Activated T-cell treated with anti-CD3 and anti-CD28 coated beads for 24 hours (primary cell): Measurements from ENCODE around the gene GINS2.

Experiments
- DNase-seq: peaks from one replicate; pipeline ENCODE4 v3.0.0-alpha.2; 2020; ENCODE audit warnings: low read depth

Gene GINS2

DNA sequence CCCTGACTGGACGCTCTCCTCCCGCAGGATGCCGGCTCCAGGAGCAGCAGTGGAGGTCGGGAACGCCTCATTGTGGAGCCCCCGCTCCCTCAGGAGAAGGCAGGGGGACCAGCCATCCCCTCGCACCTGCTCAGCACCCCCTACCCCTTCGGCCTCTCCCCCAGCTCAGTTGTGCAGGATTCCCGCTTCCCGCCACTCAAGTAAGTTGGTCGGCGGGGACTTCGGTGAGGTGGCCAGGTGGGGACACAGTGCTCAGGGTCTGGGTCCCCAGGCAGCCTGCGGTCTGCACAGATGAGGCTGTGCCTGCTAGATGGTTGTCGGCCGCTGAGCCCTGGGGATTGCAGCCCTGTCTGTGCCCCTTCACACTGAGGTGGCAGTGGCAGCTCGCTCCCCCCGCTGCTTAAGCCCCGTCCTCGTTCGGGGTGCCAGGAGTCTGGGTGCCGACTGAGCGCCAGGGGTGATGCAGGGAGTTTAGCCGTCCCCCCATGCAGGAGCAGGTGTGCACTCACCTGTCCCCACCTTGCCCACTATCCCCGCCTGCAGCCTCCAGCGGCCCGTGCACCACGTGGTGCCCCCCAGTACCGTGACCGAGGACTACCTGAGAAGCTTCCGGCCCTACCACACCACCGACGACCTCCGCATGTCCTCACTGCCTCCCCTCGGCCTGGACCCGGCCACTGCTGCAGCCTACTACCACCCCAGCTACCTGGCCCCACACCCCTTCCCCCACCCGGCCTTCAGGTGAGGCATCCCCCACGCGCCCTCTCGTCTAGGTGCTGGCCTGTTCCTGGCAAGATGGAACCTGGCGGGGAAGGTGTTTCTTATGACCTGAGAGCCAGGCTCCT, 34.3 kb downstream of the GINS2 start:
- DNase-seq: no peak

DNA sequence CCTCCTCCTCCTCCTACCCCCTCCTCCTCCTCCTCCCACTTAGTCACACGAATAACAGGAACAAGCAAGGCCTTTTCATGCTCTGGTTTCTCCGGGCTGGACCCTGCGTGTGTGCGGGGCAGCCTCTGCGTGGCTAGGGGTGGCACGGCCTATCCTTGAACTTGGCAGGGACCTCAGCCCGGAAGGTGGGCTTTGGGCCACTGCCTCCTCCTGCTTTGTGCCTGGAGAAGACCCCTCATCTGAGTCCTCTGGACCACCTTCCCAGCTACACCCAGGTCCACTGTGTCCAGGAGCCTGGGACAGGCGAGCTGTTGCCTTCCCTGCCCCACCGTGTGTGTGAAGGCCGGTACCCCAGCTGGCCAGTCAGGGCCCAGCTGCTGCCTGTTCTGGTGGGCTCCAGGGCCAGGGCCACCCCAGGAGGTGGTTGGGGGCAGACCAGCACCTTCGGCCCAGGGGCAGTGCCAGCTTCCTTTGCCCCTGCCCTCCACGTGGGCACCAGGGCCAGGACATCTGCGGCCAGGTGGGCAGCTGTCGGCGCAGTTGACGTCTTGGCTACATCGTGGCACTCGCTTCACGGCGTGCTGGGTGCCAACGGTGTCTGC, 35.4 kb downstream of the GINS2 start:
- DNase-seq: no peak

DNA sequence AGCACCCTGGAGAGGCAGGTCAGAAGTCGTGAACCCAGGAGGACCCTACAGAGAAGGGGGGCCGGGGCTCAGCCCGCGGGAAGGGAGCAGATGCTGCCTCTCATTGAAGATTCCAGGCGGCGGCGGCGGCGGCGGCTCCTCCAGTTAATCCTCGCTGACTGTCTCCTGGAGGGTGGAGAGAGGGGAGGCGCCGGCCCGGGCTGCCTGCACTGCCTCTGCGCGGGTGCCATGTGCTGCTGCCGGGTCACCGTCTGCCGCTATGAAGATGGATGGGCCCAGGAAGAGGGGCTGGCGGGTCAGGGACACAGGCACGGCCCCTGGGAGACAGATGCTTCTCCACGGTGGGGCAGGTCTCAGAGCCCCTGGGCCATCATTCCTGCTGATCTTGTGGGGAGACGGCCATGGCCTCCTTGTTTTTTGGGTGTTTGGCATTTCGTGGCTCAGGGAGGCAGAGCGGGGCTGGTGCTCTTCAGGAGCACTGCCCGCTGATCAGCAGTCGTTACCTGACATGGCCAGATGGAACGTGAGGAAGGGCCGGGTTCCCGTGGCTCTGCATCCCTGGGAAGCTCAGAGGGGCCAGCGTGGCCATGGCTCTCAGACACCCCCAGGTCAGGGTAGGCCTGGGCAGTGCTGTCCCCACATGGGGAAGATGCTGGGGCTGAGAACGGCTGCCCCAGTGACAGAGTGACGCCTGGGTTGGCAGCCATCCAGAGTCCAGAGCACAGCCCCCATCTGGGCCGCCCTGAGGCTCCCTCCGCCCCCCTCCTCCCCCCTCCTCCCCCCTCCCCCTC, 36.1 kb downstream of the GINS2 start:
- no peak for DNase-seq

DNA sequence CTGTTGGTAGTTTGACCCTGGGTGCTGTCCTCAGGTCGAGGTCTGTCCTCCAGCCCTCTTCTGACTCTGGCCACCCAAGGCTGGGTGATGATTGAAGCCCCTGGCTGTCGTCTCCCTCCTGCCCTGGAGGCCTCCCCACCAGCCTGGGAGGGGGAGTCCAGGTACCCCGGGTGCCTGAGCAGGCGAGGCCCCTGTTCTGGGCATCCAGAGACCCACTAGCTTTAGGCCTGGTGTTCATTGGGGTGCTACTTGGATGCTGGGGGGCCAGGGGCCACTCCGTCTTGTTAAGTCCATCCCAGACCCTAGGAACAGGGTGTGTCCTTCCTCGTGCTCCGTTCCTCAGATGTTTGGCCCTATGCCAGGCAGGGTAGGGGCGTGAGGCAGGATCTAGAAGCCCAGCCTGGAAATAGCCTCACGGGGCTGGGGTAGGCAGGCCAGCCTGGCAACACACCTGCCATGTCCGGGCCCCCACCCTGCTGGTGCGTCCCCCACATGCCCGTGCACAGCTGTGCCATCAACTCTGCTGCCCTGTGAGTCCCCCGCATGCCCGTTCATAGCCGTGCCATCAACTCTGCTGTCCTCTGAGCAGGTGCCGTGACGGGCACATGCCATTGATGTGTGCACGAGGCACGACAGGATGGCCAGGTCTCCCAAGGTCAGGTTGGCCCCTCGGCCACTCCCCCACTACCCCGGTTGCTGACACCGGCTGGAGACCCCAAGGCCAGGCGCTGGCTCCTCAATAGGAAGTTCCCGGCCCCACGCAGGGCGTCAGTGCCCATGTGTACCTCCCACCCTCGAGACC, 36.9 kb downstream of the GINS2 start:
- DNase-seq: no peak

DNA sequence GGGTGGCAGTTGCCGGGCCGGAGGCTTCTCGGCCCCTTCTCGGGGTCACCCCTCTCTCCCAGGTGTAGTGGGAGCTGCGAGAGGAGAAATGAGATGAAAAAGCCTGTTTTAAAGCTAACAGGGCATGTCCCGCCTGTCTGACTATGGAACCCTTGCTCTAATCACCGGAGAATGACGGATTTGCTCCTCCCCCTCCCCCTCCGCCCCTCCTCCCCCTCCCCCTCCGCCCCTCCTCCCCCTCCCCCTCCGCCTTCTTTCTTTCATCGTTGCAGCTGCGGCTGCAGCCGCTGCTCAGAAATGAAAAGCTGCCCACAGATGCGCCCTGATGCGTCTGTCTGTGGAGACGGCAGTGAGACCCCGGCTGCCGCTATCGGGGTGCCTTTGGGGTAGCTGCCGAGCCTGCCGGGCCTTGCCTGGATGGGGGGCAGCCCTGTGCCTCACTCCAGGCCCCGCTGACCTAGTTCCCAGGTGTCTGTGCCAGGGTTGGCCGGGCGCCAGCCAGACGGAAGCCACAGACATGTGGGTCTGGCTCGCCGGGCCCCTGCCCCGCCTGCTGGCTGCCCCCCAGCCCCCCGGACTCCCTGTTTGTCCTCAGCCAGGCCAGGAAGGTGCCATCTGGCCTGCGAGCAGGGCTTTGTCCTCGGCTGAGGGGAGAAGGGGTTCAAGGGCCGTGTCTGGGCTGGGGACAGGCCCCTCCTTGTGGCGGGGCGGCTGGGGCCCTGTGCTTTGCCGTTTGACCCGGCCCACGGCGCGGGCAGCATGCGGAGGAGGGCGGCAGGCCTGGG, 37.7 kb downstream of the GINS2 start:
- DNase-seq: no peak

DNA sequence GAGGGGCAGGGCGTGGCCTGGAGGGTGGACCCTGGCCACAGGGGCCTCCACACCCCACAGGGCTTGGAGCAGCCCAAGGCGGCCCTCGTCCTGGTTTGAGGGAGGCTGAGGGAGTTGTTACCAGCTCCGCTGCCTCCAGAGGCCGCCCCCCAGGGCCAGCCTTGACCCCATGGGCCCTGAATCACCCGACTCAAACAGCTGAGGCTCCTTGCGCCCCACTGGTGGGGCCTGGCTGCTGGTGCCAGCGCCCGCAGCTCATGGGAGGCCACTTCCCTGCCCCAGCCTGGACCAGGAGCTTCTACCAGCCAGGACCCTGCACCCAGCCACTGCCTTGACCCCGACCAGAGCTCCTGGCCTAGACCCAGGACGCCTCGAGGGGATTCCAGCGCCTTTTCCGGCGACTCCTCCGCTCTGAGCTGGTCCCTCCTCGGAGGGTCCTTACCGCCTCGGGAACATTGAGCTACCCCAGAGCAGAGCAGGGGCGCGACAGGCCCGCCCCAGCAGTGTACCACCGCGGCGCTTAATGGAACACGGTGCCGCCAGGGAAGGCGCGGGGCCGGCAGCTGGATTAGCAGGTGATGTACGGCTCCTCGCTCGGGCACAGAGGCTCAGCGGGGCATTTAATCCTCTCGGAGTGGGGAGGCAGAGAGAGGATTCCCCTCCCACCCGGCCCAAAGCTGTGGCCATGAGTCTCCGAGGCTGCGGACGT, 38.5 kb downstream of the GINS2 start:
- no peak for DNase-seq

DNA sequence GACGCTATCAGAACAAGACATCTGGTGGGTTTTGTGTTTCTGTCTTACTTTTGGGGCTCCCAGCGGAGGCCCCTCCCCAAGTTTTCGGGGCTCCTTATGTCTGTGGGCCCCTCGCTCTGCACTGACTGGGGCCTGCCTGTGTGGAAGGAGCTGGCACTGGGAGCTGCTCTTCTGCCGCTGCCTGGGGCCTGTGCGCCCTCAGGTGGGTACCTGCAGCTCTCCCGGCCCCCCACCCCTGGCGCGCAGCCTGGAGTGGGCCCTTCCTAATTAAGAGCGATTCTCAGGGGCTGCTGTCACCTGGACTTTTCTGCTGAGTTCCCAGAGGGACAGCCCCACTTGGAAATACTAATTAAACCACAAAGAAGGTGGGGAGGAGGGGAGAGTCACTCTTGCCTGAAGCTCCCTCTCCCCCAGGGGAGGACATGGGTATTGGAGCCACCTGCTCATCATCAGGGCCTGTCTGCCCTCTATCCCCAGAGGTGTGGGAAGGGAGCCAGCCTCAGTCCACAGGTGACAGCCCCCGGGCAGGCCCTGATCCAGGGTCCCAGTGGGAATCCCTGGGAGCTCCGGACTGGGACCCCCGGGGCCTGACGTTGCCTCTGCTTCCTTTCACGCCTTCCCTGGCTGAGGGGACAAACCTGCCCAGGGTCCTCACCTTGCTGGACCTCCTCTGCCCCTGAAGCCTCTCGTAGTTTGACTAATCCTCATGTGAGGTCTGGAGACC, 39.2 kb downstream of the GINS2 start:
- DNase-seq: no peak

DNA sequence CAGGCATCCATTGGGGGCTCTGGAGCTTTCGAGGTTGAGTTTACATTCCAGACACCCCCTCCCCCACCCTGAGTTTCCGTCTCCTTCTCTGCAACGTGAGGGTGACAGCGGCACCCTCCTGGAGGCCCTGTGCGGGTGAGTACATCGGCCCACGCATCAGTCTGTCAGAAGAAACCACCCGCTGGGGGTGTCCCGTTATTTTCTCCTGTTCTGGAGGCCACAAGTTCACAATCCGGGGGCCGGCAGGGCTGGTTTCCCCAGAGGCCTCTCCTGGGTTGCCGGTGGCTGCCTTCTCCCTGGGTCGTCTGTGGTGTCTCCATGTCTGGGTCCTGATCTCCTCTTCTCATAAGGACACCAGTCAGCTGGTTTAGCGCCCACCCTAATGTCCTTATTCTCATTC, 39.9 kb downstream of the GINS2 start:
- no peak for DNase-seq

DNA sequence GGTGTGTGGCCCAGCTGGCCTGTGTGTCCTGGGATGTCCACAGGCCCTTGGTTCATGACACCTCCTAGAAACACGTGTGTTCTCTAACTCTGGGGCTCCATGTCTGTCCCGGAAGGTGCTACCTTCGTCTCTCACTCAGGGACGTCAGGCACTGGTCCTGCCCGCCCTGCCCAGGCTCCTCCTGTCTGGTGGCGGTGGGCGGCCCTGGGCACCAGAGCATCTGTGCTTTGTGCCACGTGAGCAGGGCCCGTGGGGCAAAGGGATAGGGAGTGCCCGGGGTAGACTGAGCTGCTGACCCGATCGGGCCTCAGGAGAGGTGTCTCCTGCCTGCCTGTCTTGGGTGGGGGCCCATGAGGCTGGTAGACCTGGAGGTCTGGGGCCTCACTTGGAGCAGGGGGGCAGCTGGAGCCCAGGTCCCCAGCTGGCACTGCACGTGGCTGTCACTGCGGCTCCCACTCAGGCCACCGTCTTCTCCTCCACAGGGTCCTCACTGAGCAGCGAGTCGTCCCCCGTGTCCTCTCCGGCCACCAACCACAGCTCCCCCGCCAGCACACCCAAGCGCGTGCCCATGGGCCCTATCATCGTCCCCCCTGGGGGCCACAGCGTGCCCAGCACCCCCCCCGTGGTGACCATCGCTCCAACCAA, 40.6 kb downstream of the GINS2 start:
- no peak for DNase-seq

DNA sequence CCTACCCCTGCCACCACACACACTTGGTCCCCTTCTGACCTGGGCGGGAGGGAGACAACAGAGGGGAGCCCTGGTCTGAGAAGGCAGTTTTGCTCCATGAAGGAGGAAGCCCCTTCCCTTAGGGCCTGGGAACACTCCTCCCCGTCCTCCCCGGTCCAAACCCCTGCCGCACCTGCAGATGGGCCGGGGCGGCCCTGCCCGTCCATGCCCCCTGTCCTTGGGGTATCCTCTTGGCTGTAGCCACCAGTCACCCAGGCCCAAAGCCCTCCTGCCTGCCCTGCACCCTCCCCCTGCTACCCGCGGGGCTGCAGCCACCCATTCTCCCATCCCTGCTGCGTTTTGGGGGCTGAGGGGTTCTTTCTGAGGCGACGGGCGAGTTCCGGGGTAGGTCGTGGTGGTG, 41.8 kb downstream of the GINS2 start:
- DNase-seq: no peak

DNA sequence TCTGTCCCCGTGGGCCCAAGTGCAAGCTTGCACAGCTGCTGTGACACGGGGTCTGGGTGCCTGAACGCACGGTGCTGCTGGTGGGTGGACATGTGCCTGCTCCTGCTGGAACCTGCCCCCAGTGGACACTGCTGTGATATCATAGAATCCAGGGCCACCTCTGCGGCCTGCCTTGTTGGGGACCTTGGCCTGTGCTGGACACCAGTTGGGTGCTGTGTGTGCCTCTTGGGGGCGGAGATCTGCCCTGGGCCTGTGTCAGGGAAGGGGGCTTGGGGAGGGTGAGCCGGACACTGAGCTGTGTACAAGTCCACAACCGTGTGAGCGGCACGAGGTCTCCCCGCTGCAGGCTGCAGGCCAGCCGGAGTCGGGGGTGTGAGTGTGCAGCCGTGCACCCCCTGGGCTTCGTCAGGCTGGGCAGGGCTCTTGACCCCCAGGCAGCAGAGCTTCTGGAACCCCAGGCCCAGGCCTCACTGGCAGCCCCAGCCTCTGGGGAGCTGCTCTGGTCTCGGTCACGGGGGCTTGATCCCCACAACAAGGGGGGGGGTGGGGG, 42.3 kb downstream of the GINS2 start:
- no peak for DNase-seq

DNA sequence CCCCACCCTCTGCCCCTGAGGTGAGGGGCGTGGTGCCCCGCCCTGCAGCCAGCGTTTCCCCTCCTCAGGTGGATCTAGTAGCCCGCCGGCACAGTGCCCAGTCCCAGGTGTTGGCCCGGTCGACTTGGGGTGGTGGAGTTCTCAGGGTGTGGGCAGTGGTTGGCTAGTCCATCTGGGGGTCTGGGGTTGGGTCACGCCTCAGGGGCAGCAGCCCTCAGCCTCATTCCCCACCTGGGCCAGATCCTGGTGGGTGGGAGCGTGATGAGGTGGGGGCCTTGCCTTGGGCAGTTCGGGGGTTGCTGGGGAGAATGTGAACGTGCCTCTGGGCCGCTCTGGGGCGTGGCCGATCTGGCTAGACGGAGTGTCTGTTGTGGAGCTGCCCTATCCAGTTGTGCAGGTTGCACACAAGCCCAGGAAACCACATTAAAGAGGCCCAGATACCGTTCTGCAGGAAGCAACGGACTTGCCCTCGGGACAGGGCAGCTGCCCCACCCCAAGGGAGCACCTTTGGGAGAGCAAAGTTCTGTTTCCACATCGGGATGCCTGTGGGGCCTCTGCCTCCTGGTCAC, 43.6 kb downstream of the GINS2 start:
- no peak for DNase-seq

DNA sequence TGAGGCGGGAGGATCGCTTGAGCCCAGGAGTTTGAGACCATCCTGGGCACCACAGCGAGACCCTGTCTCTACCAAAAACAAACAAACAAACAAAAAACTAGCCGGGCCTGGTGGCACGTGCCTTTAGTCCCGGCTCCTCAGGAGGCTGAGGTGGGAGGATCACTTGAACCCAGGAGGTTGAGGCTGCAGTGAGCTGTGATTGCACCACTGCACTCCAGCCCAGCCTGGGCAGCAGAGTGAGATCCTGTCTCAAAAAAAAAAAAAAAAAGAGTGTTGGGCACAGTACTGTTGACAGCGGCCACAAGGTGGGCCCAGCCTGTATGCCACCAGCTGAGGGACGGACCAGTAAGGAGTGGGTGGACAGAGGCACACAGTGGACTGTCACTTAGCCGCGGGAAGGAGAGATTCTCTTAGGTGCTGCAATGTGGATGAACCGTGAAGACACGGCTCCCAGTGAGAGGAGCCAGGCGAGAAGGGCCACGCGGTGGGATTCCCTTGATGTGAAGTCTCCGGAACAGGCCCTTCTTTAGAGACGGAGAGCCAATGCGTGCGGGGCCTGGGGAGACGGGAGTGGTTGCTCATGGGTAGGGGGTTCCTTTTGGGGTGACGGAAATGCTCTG, 44.6 kb downstream of the GINS2 start:
- no peak for DNase-seq

DNA sequence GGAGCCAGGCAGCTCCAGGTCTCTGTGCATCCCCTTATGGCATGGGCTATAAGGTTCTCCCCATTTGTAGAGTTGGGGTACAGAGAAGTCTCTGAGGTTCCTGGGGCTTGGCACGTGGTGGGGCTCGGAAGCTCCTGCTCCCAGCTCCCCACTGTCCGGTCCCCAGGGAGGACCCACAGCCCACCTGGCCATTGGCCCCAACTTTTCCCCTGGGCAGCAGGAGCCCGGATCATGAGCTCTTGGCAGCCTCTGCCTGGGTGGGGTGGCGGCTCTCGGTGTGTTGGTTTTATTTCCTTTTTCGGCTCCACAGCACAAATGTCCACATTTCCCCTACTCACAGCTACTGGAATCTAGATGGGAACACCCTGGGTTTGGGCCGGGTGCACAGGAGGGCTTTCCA, 45.1 kb downstream of the GINS2 start:
- DNase-seq: no peak

DNA sequence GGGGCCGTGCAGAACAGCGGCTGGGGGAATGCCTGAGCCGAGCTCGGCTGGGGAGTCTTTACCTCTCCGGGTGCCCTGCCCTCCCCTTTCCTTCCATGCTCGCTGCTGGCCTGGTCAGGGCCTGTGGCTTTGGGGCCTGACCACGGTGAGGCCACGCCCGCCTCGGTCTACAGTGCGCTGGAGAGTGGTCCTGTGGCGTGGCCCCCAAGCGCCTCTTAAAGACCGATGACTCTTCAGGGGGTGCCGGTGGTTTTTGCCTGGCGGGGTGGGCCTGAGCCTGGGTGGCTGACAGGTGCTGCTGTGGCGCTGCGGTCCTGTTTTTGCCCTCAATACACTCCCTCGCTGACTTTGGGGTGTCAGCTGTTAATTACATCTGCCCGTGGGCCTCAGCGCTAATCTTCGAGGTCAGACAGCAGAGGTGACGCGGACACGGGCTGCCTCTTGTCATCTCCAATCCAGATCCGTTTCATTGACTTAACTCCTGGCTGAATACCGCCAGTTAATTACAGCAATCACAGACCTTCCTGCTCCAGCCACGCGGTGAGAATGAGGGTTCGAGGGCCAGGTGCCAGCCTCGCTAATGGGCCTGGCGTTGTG, 45.9 kb downstream of the GINS2 start:
- no peak for DNase-seq

DNA sequence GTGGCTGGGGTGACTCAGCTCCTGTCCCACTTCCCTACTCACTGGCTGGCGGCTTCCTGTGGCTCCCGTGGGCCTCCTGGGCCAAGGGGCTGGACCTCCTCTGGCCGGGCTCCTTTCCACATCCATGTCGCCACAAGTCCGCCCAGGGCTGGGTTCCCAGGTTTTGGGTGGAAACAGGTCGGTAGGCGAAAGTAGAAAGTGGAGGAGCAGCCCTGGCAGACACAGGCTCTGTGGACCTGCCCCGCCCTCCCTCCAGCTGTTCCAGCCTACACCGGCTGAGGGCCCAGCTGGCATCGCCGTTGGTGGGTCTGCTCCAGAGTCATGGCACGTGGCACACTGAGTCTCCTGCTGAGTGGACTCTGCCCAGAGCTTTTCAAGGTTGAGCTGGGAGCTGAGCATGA, 47.0 kb downstream of the GINS2 start:
- DNase-seq: no peak

DNA sequence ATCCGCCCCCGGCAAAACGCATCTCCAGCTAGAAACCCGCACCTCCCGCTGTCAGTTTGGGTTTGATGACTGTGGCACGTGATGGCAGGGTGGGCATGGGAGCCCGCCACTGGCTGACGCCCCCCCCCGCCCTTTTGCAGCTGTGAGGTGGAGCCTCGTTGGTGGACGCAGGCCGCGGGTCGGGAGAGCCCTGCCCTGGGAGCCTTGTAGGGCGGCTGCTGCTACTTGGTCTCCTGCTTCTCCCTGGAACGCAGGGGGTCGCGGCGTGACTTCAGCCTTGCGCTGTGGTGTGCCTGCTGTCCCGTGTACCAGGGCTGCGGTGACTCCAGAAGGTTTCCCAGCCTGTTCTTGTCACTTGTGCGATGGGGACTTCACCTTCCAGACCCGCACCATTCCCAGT, 47.4 kb downstream of the GINS2 start:
- no peak for DNase-seq

DNA sequence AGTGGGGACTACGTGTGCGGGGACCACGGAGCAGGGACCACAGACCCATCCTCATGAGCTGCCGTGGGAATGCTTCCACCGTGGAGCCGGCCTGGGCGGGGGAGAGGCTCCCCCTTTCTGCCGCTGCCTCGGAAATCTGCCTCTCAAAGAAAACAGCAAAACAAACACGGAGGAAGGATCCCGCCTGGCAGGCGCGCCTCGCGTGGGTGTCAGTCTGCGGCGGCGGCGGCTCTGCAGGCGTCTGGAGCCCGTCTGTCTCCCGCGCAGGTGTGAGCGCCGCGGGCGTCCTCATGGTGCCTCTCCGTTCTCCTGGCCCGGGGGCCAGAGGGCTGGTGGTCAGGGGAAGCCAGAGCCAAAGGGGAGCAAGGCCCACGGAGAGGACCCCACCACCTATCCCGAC, 48.2 kb downstream of the GINS2 start:
- DNase-seq: no peak
